HL-60 (cell line): Measurements from ENCODE around the gene ZBTB40.

Experiments
- DNase-seq, 2 experiments: peaks; one replicate each; pipeline ENCODE4 v3.0.0-alpha.2; 2010 to 2020; ENCODE audit warnings: low read depth in 1 of 2, low spot score in 1 of 2
- H3K27ac ChIP-seq: fragments of 250-450 bp; sonication (Bioruptor Pico); replicated peaks from 2 replicates; pipeline ENCODE4 v1.5.1; 2020; ENCODE audit warnings: mild to moderate bottlenecking, moderate library complexity
- H3K27me3 ChIP-seq: fragments of 250-450 bp; sonication (Bioruptor Pico); 2 replicates; pipeline ENCODE4 v1.5.1; 2021; ENCODE audit warnings: mild to moderate bottlenecking, moderate library complexity; ENCODE audit not compliant: insufficient read depth, poor library complexity, severe bottlenecking
- H3K4me3 ChIP-seq: replicated peaks from 2 replicates; pipeline ENCODE4 v1.5.1; 2011; ENCODE audit warnings: mild to moderate bottlenecking, control low read depth, low read length; ENCODE audit not compliant: insufficient read depth
- GABPA ChIP-seq: IDR thresholded peaks from 2 replicates; pipeline ENCODE4 v1.6.1; 2012; ENCODE audit warnings: low read depth
- POLR2AphosphoS5 ChIP-seq: IDR thresholded peaks from 2 replicates; pipeline ENCODE4 v1.6.1; 2012; ENCODE audit warnings: low read depth
- SPI1 ChIP-seq: IDR thresholded peaks from 2 replicates; pipeline ENCODE4 v1.6.1; 2012; ENCODE audit warnings: low read depth, mild to moderate bottlenecking, borderline replicate concordance
- TF ChIP-seq, protein P1 (sequence below): IDR thresholded peaks from one replicate; pipeline ENCODE4 v1.5.1; 2011; ENCODE audit warnings: low read length, control low read depth, inconsistent platforms; ENCODE audit not compliant: insufficient read depth
- TF ChIP-seq, protein P2 (sequence below): IDR thresholded peaks from 2 replicates; pipeline ENCODE4 v1.6.1; 2012; ENCODE audit warnings: low read depth; ENCODE audit not compliant: insufficient replicate concordance

ZBTB40 gene

DNA sequence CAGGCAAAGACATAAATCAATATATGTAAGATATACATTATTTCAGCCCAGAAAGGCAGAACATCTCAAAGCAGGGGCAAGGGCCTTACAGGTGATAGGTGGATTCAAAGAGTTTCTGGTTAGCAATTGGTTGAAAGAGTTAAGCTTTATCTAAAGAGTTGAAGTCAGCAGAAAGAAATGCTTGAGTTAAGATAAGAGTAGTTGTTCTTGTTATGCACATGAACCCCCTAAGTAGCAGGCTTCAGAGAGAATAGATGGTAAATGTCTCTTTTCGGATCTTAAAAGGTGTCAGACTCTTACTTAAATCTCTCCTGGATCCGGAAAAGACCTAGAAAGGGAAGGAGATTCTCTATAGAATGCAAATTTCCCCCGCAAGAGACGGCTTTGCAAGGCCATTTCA is 8.3 kb upstream of the ZBTB40 start:
- Histone ChIP-seq H3K27ac (no peak overlapping the region), H3K27me3 (no peaks in the 10 kb centered on the region), H3K4me3 (no peak overlapping the region)
- TF ChIP-seq, protein P1, sequence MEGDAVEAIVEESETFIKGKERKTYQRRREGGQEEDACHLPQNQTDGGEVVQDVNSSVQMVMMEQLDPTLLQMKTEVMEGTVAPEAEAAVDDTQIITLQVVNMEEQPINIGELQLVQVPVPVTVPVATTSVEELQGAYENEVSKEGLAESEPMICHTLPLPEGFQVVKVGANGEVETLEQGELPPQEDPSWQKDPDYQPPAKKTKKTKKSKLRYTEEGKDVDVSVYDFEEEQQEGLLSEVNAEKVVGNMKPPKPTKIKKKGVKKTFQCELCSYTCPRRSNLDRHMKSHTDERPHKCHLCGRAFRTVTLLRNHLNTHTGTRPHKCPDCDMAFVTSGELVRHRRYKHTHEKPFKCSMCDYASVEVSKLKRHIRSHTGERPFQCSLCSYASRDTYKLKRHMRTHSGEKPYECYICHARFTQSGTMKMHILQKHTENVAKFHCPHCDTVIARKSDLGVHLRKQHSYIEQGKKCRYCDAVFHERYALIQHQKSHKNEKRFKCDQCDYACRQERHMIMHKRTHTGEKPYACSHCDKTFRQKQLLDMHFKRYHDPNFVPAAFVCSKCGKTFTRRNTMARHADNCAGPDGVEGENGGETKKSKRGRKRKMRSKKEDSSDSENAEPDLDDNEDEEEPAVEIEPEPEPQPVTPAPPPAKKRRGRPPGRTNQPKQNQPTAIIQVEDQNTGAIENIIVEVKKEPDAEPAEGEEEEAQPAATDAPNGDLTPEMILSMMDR: no peak
- TF ChIP-seq GABPA (no peak), SPI1 (no peak), POLR2AphosphoS5 (no peak)
- TF ChIP-seq, protein P2, sequence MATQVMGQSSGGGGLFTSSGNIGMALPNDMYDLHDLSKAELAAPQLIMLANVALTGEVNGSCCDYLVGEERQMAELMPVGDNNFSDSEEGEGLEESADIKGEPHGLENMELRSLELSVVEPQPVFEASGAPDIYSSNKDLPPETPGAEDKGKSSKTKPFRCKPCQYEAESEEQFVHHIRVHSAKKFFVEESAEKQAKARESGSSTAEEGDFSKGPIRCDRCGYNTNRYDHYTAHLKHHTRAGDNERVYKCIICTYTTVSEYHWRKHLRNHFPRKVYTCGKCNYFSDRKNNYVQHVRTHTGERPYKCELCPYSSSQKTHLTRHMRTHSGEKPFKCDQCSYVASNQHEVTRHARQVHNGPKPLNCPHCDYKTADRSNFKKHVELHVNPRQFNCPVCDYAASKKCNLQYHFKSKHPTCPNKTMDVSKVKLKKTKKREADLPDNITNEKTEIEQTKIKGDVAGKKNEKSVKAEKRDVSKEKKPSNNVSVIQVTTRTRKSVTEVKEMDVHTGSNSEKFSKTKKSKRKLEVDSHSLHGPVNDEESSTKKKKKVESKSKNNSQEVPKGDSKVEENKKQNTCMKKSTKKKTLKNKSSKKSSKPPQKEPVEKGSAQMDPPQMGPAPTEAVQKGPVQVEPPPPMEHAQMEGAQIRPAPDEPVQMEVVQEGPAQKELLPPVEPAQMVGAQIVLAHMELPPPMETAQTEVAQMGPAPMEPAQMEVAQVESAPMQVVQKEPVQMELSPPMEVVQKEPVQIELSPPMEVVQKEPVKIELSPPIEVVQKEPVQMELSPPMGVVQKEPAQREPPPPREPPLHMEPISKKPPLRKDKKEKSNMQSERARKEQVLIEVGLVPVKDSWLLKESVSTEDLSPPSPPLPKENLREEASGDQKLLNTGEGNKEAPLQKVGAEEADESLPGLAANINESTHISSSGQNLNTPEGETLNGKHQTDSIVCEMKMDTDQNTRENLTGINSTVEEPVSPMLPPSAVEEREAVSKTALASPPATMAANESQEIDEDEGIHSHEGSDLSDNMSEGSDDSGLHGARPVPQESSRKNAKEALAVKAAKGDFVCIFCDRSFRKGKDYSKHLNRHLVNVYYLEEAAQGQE: no peak
- DNase-seq: no peak

DNA sequence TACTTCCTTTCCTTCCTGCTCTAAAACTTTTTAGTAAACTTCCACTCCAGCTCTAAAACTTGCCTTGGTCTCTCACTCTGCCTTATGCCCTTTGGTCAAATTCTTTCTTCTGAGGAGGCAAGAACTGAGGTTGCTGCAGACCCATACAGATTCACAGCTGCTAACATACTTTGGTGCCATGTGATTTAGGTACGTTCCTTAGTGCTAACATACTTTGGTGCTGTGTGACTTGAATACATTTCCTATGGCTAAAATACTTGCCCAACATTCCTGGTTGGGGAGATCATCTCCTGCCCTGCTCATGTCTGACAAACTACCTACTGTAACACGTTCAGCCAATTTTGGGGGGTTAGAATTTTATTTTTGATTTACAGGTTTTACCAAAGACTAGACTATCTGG is 6.8 kb upstream of the ZBTB40 start:
- DNase-seq: no peak
- Histone ChIP-seq H3K4me3 (no peak overlapping the region), H3K27me3 (no peaks in the 10 kb centered on the region), H3K27ac (no peak overlapping the region)
- TF ChIP-seq SPI1 (no peak), POLR2AphosphoS5 (no peak), GABPA (no peak)
- TF ChIP-seq, protein P2: no peak
- TF ChIP-seq, protein P1: no peak

DNA sequence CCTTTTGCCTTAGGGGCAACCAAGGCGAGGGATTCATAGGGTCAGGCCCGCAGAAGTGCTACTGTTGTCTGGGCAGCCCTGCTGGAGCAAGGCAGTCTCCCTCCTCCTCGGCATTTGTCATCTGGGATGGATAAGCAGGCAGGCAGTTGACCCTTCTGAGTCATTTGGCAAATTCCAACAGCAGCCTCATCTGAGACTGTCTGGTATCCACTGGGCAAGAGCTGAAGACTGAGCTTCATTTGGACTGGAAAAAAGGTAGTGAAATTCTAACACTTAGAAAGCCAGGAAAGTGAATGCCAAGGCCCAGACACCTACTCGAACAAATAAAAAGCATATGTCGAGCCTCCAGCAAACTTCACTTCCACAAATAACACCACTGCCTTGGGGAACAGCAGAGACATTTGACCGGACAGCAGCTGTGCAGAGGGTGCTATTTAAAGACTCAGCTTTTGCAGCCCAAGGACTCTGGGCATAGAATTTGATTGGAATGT is 4.0 kb upstream of the ZBTB40 start:
- H3K27ac ChIP-seq: no peak overlapping the region
- no peak for DNase-seq
- no peak overlapping the region for H3K4me3 ChIP-seq

More for the DNA sequence above, 4.0 kb upstream of the ZBTB40 start:
- TF ChIP-seq, protein P1: no peak
- TF ChIP-seq POLR2AphosphoS5 (no peak), SPI1 (no peak), GABPA (no peak)
- TF ChIP-seq, protein P2: no peak
- no peaks in the 10 kb centered on the region for H3K27me3 ChIP-seq
